CD4-positive, alpha-beta T cell treated with Interleukin-17A for 4 hours (primary cell): Measurements from ENCODE around the gene LMNTD2.

Experiments used
- DNase-seq: peaks from one replicate; pipeline ENCODE4 v3.0.0-alpha.2; 2020; ENCODE audit warnings: mixed read lengths

The LMNTD2 gene

GRCh38 chr11:586376-587316, 26.1 kb upstream of the LMNTD2 start:
- DNase-seq, result no peak

- no peak for DNase-seq
Observed at GRCh38 chr11:584287-584686, 23.7 kb upstream of the LMNTD2 start.

- no peak for DNase-seq
Observed at GRCh38 chr11:581752-582151, 21.2 kb upstream of the LMNTD2 start.

- DNase-seq, result no peak
Observed at GRCh38 chr11:581342-581741, 20.8 kb upstream of the LMNTD2 start.

GRCh38 chr11:579830-580601, 19.5 kb upstream of the LMNTD2 start:
- no peak for DNase-seq

GRCh38 chr11:578276-579035, 17.9 kb upstream of the LMNTD2 start:
- no peak for DNase-seq

GRCh38 chr11:577611-577894, 17.0 kb upstream of the LMNTD2 start:
- DNase-seq, result no peak

GRCh38 chr11:576811-577610, 16.5 kb upstream of the LMNTD2 start:
- no peak for DNase-seq

- peak; percentile 97 for DNase-seq
Observed at GRCh38 chr11:575996-576768, 15.6 kb upstream of the LMNTD2 start, which contains the start of gene PHRF1. Gene PHRF1 (plus strand): TSS chr11:576470. CDS start chr11:581513, 5,043 bp downstream.

GRCh38 chr11:575313-575995, 14.9 kb upstream of the LMNTD2 start:
- peak; percentile 40 for DNase-seq

- no peak for DNase-seq
Observed at GRCh38 chr11:574632-575312, 14.2 kb upstream of the LMNTD2 start.

GRCh38 chr11:574031-574570, 13.6 kb upstream of the LMNTD2 start:
- peak; percentile 19 for DNase-seq

- DNase-seq, result no peak
Observed at GRCh38 chr11:573146-573759, 12.7 kb upstream of the LMNTD2 start.

GRCh38 chr11:571802-572185, 11.3 kb upstream of the LMNTD2 start:
- no peak for DNase-seq

- DNase-seq, result no peak
Observed at GRCh38 chr11:569158-569885, 8.8 kb upstream of the LMNTD2 start.

GRCh38 chr11:568306-569157, 8.0 kb upstream of the LMNTD2 start:
- peak; percentile 95 for DNase-seq

- no peak for DNase-seq
Observed at GRCh38 chr11:567629-568292, 7.2 kb upstream of the LMNTD2 start.
